ENCODE data around the gene OR4D6.

The OR4D6 gene

DNA sequence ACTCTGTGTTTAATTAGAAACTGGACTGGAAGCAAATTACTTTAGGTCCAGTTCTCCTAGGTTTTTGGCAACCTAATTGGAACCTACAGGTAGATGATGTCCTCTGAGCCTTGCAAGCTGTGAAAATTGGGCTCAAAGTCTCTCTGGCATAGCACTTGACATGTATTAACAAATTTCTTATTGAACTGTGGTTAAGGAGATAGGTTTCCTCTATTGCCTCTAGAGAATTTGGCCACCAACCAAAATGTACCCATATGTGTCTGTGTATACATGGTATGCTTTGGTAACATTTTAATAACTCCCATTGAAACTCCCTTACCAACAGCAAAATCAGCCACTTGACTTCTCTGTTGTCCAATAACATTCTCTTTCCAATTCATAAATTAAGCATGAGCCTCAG is 16.3 kb downstream of the OR4D6 start, which contains the start of gene OR4D10:
Gene OR4D10 (plus strand): TSS at position 301 of the 400 bp plus-strand sequence. CDS start 4,115 bp downstream, outside the sequence.
- Mint-ChIP-seq H3K4me1 (no peaks in the 10 kb centered on the region), H3K27ac (no peak within 1 kb of the TSS), H3K9me3 (no peaks in the 10 kb centered on the region), H3K4me3 (no peak within 1 kb of the TSS), H3K27me3 (ENCODE audit: low read depth) (no peaks in the 10 kb centered on the region), H3K36me3 (ENCODE audit: low read depth) (no peaks in the 10 kb centered on the region)
- TF ChIP-seq, protein P1, sequence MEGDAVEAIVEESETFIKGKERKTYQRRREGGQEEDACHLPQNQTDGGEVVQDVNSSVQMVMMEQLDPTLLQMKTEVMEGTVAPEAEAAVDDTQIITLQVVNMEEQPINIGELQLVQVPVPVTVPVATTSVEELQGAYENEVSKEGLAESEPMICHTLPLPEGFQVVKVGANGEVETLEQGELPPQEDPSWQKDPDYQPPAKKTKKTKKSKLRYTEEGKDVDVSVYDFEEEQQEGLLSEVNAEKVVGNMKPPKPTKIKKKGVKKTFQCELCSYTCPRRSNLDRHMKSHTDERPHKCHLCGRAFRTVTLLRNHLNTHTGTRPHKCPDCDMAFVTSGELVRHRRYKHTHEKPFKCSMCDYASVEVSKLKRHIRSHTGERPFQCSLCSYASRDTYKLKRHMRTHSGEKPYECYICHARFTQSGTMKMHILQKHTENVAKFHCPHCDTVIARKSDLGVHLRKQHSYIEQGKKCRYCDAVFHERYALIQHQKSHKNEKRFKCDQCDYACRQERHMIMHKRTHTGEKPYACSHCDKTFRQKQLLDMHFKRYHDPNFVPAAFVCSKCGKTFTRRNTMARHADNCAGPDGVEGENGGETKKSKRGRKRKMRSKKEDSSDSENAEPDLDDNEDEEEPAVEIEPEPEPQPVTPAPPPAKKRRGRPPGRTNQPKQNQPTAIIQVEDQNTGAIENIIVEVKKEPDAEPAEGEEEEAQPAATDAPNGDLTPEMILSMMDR (IDR thresholded peaks at IDR 0.05; ENCODE audit: unreplicated experiment in 3 of 3), result no peak

DNA sequence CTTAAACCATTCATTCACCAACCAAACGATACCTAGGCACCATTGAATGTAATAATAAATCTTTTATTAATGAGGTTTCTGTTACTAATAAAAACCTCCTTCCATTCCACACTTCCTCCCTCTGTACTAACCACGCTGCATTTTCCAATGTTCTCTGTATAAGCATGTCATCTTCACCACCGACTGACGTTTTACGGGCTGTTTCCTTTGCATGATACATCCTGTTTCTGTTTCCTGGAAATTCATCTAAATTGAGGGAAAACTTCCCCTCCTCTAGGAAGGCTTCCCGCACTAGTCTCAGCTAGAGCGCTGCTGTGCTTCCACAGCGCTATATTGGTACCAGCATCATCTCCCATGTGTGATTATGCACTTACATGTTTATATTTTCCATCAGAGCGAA is 18.4 kb downstream of the OR4D6 start:
- Mint-ChIP-seq H3K27me3 (ENCODE audit: low read depth) (no peaks in the 10 kb centered on the region), H3K4me1 (no peaks in the 10 kb centered on the region), H3K27ac (no peak overlapping the region), H3K9me3 (no peaks in the 10 kb centered on the region), H3K4me3 (no peak overlapping the region), H3K36me3 (ENCODE audit: low read depth) (no peaks in the 10 kb centered on the region)
- TF ChIP-seq, protein P1 (IDR thresholded peaks at IDR 0.05; ENCODE audit: unreplicated experiment in 3 of 3), result no peak

DNA sequence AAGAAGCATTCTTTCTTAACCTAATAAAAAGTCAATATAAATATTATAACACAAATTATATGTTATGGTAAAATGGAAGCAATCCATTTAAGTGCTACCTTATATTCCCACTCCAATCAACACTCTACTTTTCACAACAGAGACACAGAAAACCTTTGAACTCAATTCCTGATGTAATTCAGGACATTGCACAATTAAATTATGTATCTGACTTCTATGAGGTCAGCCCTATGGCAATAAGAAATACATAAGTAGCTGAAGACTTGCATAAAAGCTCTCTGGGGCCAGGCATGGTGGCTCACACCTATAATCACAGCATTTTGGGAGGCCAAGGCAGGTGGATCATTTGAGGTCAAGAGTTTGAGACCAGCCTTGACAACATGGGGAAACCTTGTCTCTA is 23.1 kb downstream of the OR4D6 start:
- no peaks in the 10 kb centered on the region for H3K4me1 Mint-ChIP-seq
- H3K9me3 Mint-ChIP-seq, result no peaks in the 10 kb centered on the region
- no peaks in the 10 kb centered on the region for H3K27me3 Mint-ChIP-seq (ENCODE audit: low read depth)
- no peak overlapping the region for H3K4me3 Mint-ChIP-seq
- no peak overlapping the region for H3K27ac Mint-ChIP-seq
- TF ChIP-seq, protein P1 (IDR thresholded peaks at IDR 0.05; ENCODE audit: unreplicated experiment in 3 of 3), result no peak
- no peaks in the 10 kb centered on the region for H3K36me3 Mint-ChIP-seq (ENCODE audit: low read depth)

DNA sequence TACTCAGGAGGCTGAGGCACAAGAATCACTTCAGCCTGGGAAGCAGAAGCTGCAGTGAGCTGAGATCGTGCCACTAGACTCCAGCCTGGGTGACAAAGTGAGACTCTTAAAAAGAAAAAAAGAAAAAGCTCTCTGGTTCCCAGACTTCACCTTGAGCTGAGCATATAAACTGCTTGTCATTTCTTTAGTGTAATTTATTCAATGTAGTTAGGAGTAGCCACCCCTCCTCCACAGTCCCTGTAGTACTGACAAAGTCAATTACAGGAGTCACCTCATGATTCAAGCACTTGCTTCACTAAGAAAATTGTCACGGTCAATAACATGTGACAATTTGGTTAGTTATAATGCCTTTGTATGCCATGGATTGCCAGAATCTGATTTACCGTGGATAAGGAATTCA is 23.6 kb downstream of the OR4D6 start:
- H3K4me1 Mint-ChIP-seq, result no peaks in the 10 kb centered on the region
- no peak overlapping the region for H3K4me3 Mint-ChIP-seq
- H3K9me3 Mint-ChIP-seq, result no peaks in the 10 kb centered on the region
- H3K27me3 Mint-ChIP-seq (ENCODE audit: low read depth), result no peaks in the 10 kb centered on the region
- TF ChIP-seq, protein P1 (IDR thresholded peaks at IDR 0.05; ENCODE audit: unreplicated experiment in 3 of 3), result no peak
- H3K27ac Mint-ChIP-seq, result no peak overlapping the region
- no peaks in the 10 kb centered on the region for H3K36me3 Mint-ChIP-seq (ENCODE audit: low read depth)

DNA sequence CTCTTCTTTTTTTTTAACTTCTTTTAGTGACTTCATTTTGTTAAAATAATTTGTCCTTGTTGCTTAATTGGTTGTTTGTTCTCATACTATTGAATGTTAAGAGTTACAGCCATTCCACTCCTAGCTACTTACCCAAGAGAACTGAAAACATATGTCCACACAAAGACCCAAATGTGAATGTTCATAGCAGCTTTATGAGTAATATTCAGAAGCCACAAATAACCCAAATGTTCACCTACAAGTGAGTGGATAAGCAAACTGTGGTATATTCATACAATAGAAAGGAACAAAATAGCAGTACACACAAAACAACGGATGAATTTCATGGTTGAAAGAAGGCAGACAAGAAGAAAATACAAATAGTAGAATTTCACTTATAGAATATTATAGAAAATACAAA is 45.2 kb downstream of the OR4D6 start:
- Mint-ChIP-seq H3K27ac (no peak overlapping the region), H3K27me3 (ENCODE audit: low read depth) (no peaks in the 10 kb centered on the region)
- TF ChIP-seq, protein P1 (IDR thresholded peaks at IDR 0.05; ENCODE audit: unreplicated experiment in 3 of 3), result no peak

DNA sequence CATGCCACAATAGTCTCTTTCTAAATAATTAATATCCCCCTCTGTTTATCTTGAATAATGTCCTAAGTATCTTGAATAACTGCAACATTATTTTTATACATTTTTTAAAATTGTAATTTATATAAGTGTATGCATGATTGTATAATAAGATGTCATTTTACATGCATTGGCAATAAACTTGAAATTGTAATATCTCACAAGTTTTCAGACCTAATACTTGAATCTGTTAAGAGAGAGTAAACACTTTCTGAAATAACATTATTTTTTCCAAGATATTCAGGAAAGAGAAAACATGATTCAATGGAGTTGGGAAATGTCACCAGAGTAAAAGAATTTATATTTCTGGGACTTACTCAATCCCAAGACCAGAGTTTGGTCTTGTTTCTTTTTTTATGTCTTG is 46.5 kb downstream of the OR4D6 start, which contains the start of gene OR4D11:
Gene OR4D11 (plus strand): TSS at position 301 of the 400 bp plus-strand sequence. CDS start 0 bp downstream, at position 301.
- H3K4me1 Mint-ChIP-seq, result no peaks in the 10 kb centered on the region
- H3K36me3 Mint-ChIP-seq (ENCODE audit: low read depth), result no peaks in the 10 kb centered on the region
- H3K4me3 Mint-ChIP-seq, result no peak within 1 kb of the TSS
- H3K9me3 Mint-ChIP-seq, result no peaks in the 10 kb centered on the region
- TF ChIP-seq, protein P1 (IDR thresholded peaks at IDR 0.05; ENCODE audit: unreplicated experiment in 3 of 3), result no peak
- peaks cover 2% of the 10 kb centered on the region for H3K27me3 Mint-ChIP-seq (ENCODE audit: low read depth)
- no peak within 1 kb of the TSS for H3K27ac Mint-ChIP-seq

More for the DNA sequence above, 45.2 kb downstream of the OR4D6 start:
- H3K36me3 Mint-ChIP-seq (ENCODE audit: low read depth), result no peaks in the 10 kb centered on the region
- no peaks in the 10 kb centered on the region for H3K9me3 Mint-ChIP-seq
- H3K4me1 Mint-ChIP-seq, result no peaks in the 10 kb centered on the region
- no peak overlapping the region for H3K4me3 Mint-ChIP-seq

All from nephron (organoid).